Activated CD8-positive, alpha-beta memory T cell treated with anti-CD3 and anti-CD28 coated beads for 4 hours (primary cell): Measurements from ENCODE around the gene BGLAP.
"Not testable (repeated sequence)": the region's sequence is repeated elsewhere in the genome, so short reads cannot be mapped to it uniquely, and the experiment has no call there.

Experiments
- DNase-seq, 2 donors: peaks; one replicate each; pipeline ENCODE4 v3.0.0-alpha.2; 2020; ENCODE audit warnings: low read depth in 2 of 2

BGLAP gene

DNA sequence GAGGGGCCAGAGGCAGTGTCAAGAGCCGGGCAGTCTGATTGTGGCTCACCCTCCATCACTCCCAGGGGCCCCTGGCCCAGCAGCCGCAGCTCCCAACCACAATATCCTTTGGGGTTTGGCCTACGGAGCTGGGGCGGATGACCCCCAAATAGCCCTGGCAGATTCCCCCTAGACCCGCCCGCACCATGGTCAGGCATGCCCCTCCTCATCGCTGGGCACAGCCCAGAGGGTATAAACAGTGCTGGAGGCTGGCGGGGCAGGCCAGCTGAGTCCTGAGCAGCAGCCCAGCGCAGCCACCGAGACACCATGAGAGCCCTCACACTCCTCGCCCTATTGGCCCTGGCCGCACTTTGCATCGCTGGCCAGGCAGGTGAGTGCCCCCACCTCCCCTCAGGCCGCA lies at the start of gene BGLAP:
BGLAP (plus strand) TSS at position 259 of the 400 bp plus-strand sequence; CDS start at position 307, 48 bp downstream.
- DNase-seq = no peak

DNA sequence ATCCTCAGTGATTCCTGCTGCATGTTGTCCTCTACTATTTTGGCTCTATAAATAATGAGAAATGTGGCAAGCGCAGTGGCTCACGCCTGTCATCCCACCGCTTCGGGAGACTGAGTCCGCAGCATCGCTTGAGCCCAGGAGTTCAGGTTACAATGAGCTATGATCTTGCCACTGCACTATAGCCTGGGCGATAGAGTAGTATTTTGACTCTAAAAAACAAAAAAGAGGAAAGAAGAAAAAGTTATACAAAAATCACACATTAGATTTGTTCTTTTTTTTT lies 48.8 kb upstream of the BGLAP start:
- no peak for DNase-seq

GRCh38 chr1:156193488-156194299 lies 48.3 kb upstream of the BGLAP start, which contains the start of gene SLC25A44:
SLC25A44 (plus strand) TSS chr1:156194104; CDS start chr1:156199848, 5,744 bp downstream.
- DNase-seq = peak; percentile 93 to 94

- no peak for DNase-seq
Measured at GRCh38 chr1:156194300-156194652, 47.7 kb upstream of the BGLAP start.

DNA sequence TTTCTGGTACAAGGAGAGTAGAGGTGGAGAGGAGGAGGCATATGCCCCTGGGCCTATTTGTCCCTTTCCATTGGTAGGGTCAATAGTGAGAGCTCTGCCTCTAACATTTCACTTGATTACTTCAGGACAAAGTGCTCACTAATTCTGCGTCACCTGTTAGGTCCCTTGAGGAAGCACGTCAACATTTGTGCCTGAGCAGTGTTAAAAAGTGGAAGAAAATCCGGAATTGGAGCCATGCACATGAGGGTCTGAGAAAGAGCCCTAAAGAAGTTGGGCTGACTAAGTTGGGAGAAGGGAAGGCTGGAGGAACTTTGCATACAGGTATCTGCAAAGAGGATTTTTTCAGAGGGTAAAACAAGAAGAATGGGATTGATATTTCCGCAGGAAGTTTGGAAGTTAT lies 46.1 kb upstream of the BGLAP start:
- no peak for DNase-seq

GRCh38 chr1:156196445-156196844 lies 45.5 kb upstream of the BGLAP start:
- DNase-seq = no peak

GRCh38 chr1:156198831-156199349 lies 43.1 kb upstream of the BGLAP start:
- no peak for DNase-seq

DNA sequence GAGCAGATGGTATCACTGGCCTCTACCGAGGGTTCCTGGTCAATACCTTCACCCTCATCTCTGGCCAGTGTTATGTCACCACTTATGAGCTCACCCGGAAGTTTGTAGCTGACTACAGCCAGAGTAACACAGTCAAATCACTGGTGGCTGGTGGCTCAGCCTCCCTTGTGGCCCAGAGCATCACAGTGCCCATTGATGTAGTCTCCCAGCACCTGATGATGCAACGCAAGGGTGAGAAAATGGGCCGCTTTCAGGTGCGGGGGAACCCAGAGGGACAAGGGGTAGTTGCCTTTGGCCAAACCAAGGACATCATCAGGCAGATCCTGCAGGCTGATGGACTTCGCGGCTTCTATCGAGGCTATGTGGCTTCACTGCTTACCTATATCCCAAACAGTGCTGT lies 41.9 kb upstream of the BGLAP start:
- no peak for DNase-seq

DNA sequence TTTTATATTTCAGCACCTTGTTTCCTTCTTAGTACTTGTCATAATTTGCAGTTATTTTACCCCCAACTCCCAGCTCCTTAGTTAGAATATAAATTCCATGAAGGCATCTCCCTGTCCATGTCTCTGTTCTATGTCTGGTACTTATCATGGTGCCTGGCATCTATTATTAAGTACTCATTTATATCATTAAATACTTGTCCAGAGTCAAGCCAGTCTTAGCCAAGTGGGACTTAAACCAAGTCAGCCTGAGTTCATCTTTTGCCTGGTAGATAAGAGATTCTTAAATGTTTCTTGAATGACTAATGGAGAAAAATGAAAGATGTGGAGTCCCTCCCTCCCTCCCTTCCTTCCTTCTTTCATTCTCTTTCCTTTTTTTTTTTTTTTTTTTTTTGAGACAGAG lies 38.7 kb upstream of the BGLAP start:
- no peak for DNase-seq

DNA sequence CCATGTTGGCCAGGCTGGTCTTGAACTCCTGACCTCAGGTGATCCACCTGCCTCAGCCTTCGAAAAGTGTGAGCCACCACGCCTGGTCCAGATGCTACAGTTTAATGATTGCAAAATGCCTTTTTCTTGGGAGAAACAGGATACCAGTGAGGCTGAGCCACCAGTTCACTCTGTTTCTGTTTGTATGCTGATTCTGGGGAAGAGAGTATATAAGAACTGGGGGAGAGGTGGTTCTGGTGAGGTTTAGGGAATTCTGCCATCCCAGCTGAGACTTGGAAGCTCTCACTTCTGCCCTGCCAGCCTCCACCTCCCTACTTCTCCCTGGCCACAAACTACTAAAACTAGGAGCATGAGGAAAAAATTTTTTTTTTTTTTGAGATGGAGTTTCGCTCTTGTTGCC lies 37.3 kb upstream of the BGLAP start:
- DNase-seq = no peak

DNA sequence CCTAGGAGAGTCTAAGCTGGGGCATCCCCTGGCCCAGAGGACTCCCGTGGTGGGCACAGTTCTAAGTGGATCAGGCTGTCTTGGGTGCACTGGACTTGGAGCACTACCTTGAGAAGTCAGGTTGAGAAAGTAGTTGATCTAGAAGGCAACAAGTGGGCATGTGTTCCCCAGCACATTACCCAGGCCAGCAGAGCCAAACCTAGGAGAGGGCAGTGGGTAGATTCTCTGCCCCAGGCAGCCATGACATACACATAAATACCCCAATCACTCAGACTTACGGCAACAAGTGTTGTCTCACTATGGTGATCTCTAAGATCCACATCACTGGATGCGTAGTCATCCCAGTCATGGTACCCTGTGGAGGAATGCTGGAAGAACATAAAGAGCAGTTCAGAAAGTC lies 30.7 kb upstream of the BGLAP start:
- DNase-seq = no peak

GRCh38 chr1:156212130-156212529 lies 29.9 kb upstream of the BGLAP start:
- no peak for DNase-seq

- DNase-seq = peak; percentile 91 to 93
Measured at GRCh38 chr1:156212833-156213643, 28.9 kb upstream of the BGLAP start, which contains the start of gene PMF1. PMF1 (plus strand) TSS chr1:156213007; CDS start chr1:156213016, 9 bp downstream.

DNA sequence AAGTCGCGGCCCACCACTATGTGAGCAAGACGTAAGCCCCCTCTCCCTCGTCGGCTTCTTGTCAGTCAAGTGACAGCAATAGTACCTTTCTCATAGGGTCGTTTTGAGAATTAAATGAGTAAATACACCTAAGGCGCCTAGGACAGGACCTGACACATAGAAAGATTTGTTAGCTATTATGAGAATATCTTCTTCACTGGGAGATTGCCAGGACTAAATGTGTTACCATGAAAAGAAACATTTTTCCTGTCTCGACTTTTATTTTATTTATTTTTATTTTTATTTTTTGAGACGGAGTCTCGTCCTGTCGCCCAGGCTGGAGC lies 28.4 kb upstream of the BGLAP start:
- no peak for DNase-seq

GRCh38 chr1:156214024-156214748 lies 27.8 kb upstream of the BGLAP start:
- DNase-seq = no peak

DNA sequence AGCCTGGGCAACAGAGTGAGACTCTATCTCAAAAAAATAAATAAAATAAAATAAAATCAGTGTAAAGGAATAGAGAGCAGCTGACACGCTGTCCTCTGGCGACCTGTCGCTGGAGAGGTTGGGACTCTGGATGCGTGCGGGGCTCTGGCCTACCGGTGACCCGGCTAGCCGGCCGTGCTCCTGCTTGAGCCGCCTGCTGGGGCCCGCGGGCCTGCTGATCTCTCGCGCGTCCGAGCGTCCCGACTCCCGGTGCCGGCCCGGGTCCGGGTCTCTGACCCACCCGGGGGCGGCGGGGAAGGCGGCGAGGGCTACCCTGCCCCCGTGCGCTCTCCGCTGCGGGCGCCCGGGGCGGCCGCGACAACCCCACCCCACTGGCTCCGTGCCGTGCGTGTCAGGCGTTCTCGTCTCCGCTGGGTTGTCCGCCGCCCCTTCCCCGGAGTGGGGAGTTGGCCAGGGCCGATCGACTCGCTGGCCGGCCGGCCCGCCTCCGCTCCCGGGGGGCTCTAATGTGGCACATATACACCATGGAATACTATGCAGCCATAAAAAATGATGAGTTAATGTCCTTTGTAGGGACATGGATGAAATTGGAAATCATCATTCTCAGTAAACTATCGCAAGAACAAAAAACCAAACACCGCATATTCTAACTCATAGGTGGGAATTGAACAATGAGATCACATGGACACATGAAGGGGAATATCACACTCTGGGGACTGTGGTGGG lies 25.5 kb upstream of the BGLAP start:
- DNase-seq = not testable (repeated sequence)

GRCh38 chr1:156217871-156218270 lies 24.1 kb upstream of the BGLAP start:
- DNase-seq = peak in 1 of 2 donors; percentile 19

DNA sequence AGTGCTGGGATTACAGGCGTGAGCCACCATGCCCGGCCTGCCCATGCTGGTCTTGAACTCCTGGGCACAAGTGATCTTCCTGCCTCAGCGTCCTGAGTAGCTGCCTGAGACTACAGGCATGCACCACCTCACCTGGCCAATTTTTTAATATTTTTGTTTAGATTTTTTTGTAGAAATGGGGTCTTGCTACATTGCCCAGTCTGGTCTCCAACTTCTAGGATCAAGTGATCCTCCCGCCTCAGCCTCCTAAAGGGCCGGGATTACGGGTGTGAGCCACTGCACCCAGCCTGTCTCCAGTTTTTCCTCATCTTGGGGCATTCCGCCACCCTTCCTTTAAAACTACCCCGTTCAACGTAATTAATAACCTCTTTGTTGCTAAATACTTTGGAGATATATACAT lies 21.8 kb upstream of the BGLAP start:
- no peak for DNase-seq

- no peak for DNase-seq
Measured at GRCh38 chr1:156221986-156222692, 19.8 kb upstream of the BGLAP start.

GRCh38 chr1:156225677-156226014 lies 16.3 kb upstream of the BGLAP start:
- no peak for DNase-seq

GRCh38 chr1:156226116-156226538 lies 15.9 kb upstream of the BGLAP start:
- no peak for DNase-seq
